GM23248 (cell line): ENCODE measurements around the gene NCBP2L.

Experiments used
- EZH2 ChIP-seq: fragments of 200-600 bp; sonication (generic); IDR thresholded peaks from 2 replicates; pipeline ENCODE4 v1.6.1; 2018; ENCODE audit warnings: antibody characterized with exemption, mild to moderate bottlenecking; ENCODE audit not compliant: insufficient read depth, poor library complexity, severe bottlenecking
- EZH2phosphoT487 ChIP-seq: fragments of 200-600 bp; sonication (generic); IDR thresholded peaks from 2 replicates; pipeline ENCODE4 v1.6.1; 2018; ENCODE audit warnings: antibody characterized with exemption, moderate library complexity, mild to moderate bottlenecking, low read depth; ENCODE audit not compliant: insufficient read depth

DNA sequence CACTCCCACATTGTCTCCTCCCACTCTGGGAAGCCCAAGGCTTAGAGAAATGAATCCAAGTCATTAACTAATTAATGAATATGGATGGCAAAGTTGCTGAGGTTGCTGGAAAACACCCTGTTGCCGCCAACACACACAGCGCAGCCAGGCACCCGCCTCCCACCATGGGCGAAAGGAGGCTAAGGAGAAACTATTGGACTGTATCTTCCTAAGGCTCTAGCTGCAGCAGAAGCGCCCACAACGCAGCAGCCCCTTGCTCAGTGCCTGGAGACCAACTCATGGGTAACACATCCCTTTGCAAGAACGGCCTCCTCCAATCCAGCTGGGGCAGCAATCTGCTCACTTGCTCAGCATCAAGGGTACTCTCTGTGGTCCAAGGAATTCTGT lies 36.1 kb upstream of the NCBP2L start:
- TF ChIP-seq EZH2phosphoT487 (no peak), EZH2 (no peak)
